K562 (cell line): ENCODE measurements around the gene LASP1. TPM values are rescaled to one million over a fixed set of nuclear protein-coding genes. Genes with fewer than 3 reads are reported as not detected.
A peak's percentile ranks its signal among the peaks of the same experiment; 100 is the strongest.

Experiments
- ATAC-seq: fragments of 200-7000 bp; cut with Tn5 transposase; 3 replicates; pipeline ENCODE4 v1.9.1; 2020; ENCODE audit warnings: moderate library complexity
- BruUV-seq: library from RNA; stranded (reverse); fragments of 400-500 nt; replicated peaks from 2 replicates; lab custom pipeline; 2021; lab: Mats Ljungman, UMichigan
- CTCF ChIA-PET: fragments of 300-600 bp; formaldehyde crosslinking; extraction: SDS; loops from one replicate; lab custom pipeline; 2021; ENCODE audit warnings: low intra/inter-chr PET ratio; lab: Yijun Ruan, JAX
- POLR2A ChIA-PET: fragments of 300-600, 350-650 bp; sonication (Branson Sonifier 250); formaldehyde crosslinking; extraction: SDS; loops from one replicate; lab custom pipeline; 2021; ENCODE audit warnings: antibody characterized with exemption, inconsistent platforms; lab: Yijun Ruan, JAX
- DNase-seq, 4 experiments: peaks; one replicate each; pipeline versions ENCODE4 v3.0.0 to v3.0.0-alpha.2; 2011 to 2018; ENCODE audit warnings: low spot score in 3 of 4, mixed read lengths in 3 of 4; ENCODE audit errors: extremely low read depth in 1 of 4
- FAIRE-seq: peaks from 2 replicates; lab custom pipeline; 2011; peaks lifted over from hg19 to GRCh38; lab: Jason Lieb, UNC
- H2AFZ ChIP-seq: 2 replicates; pipeline ENCODE4 v1.6.0; 2011; ENCODE audit warnings: low read depth, low read length, control low read depth, inconsistent platforms
- H3K27ac ChIP-seq: fragments of 200-600 bp; 3 replicates; pipeline ENCODE4 v1.8.0; 2011; ENCODE audit warnings: low read depth, mild to moderate bottlenecking, control low read depth, inconsistent platforms, low read length, moderate library complexity, mixed read lengths; ENCODE audit errors: extremely low read depth
- H3K27me3 ChIP-seq, 2 experiments: fragments of 300-600 bp in 1 of 2; 2 replicates in 1 of 2; 3 replicates in 1 of 2; pipeline versions ENCODE4 v1.6.0 to v1.8.0; 2011; ENCODE audit warnings: inconsistent platforms in 2 of 2, low read length in 2 of 2, mild to moderate bottlenecking in 1 of 2, mixed read lengths in 1 of 2, moderate library complexity in 1 of 2; ENCODE audit not compliant: control insufficient read depth in 2 of 2, insufficient read depth in 2 of 2
- H3K36me3 ChIP-seq: fragments of 300-600 bp; 3 replicates; pipeline ENCODE4 v1.8.0; 2011; ENCODE audit warnings: mild to moderate bottlenecking, low read length, inconsistent platforms; ENCODE audit not compliant: control insufficient read depth, insufficient read depth
- H3K4me1 ChIP-seq, 2 experiments: fragments of 200-600 bp in 1 of 2; replicated peaks in 1 of 2; 2 replicates in 1 of 2; 3 replicates in 1 of 2; pipeline versions ENCODE4 v1.5.1 to v1.8.0; 2011; ENCODE audit warnings: inconsistent platforms in 2 of 2, low read length in 2 of 2, mild to moderate bottlenecking in 1 of 2, mixed read lengths in 1 of 2, moderate library complexity in 1 of 2; ENCODE audit not compliant: control insufficient read depth in 2 of 2, insufficient read depth in 2 of 2
- H3K4me2 ChIP-seq: 2 replicates; pipeline ENCODE4 v1.6.1; 2011; ENCODE audit warnings: low read length, control low read depth, inconsistent platforms, mixed read lengths; ENCODE audit not compliant: insufficient read depth
- H3K4me3 ChIP-seq: fragments of 200-600 bp; sonication (generic), shearing (Covaris generic); 2 replicates; pipeline ENCODE4 v1.5.1; 2016; ENCODE audit warnings: control low read depth, inconsistent platforms
- H3K79me2 ChIP-seq: fragments of 200-600 bp; 3 replicates; pipeline ENCODE4 v1.8.0; 2011; ENCODE audit warnings: low read length, inconsistent platforms; ENCODE audit not compliant: control insufficient read depth, insufficient read depth
- H3K9ac ChIP-seq, 2 experiments: 2 replicates each; pipeline versions ENCODE4 v1.6.0 to v1.6.1; 2011; ENCODE audit warnings: low read depth in 2 of 2, low read length in 2 of 2, control low read depth in 1 of 2, inconsistent platforms in 1 of 2, mild to moderate bottlenecking in 1 of 2, mixed read lengths in 1 of 2; ENCODE audit not compliant: insufficient read depth in 1 of 2
- H3K9me1 ChIP-seq: one replicate; pipeline ENCODE4 v1.6.0; 2011; ENCODE audit warnings: inconsistent platforms, mild to moderate bottlenecking, low read length, moderate library complexity; ENCODE audit not compliant: control insufficient read depth, insufficient read depth
- H3K9me3 ChIP-seq: replicated peaks from 2 replicates; pipeline ENCODE4 v1.5.1; 2011; ENCODE audit warnings: low read depth, low read length, inconsistent platforms; ENCODE audit not compliant: control insufficient read depth, insufficient read depth
- H4K20me1 ChIP-seq: replicated peaks from 2 replicates; pipeline ENCODE4 v1.6.1; 2011; ENCODE audit warnings: low read length, inconsistent platforms, mixed read lengths; ENCODE audit not compliant: control insufficient read depth, insufficient read depth
- ARNT ChIP-seq, 2 experiments: fragments of 450-650 bp; IDR thresholded peaks; 2 replicates each; pipeline ENCODE4 v1.6.1; 2016; ENCODE audit warnings: mild to moderate bottlenecking in 1 of 2
- CEBPB ChIP-seq: fragments of 450-650 bp; IDR thresholded peaks from 2 replicates; pipeline ENCODE4 v1.6.1; 2016; ENCODE audit warnings: missing genetic modification characterization, missing compliant biosample characterization
- FOXJ3 ChIP-seq: sonication (generic); formaldehyde crosslinking; IDR thresholded peaks from 2 replicates; pipeline ENCODE4 v1.4.0; 2020; ENCODE audit warnings: mild to moderate bottlenecking, missing genetic modification reagents
- ZNF3 ChIP-seq: fragments of 250-450 bp; sonication (Bioruptor Pico); IDR thresholded peaks from 2 replicates; pipeline ENCODE4 v1.5.0; 2021; ENCODE audit warnings: mild to moderate bottlenecking, moderate library complexity
- WGBS: fragments of 100-300 bp; shearing (Covaris generic); methylation state at CpG from one replicate; pipeline ENCODE4 v1.1.6; 2016; ENCODE audit warnings: low coverage, mixed read lengths; ENCODE audit not compliant: insufficient coverage; ENCODE audit errors: missing lambda C conversion rate; 5-methylcytosine and 5-hydroxymethylcytosine counted together
- in situ Hi-C: fragments of 300-500 bp; cut with MboI; formaldehyde crosslinking; loops from 4 replicates; pipeline ENCODE4 v1.15.0; 2018; ENCODE audit warnings: inconsistent platforms, mixed read lengths
- intact Hi-C: fragments of 100-400 bp; cut with micrococcal nuclease; formaldehyde crosslinking; loops from 2 replicates; pipeline ENCODE4 v1.14.2; 2022
- polyA plus RNA-seq, 8 experiments: library from polyadenylated mRNA; depleted of rRNA in 4 of 8; stranded (reverse) in 5 of 8; unstranded in 3 of 8; fragments of >200 nt; fragmentation: Nextera tagmentation in 2 of 8; fragmentation: Illumina TruSeq in 1 of 8; extraction: Ambion mirVana in 2 of 8; extraction: Trizol in 1 of 8; gene quantifications; 2 replicates each; pipeline versions ENCODE4 v1.2.1 to v1.2.3, GENCODE V29; 2011 to 2014; ENCODE audit warnings: inconsistent platforms in 1 of 8, missing spikeins in 1 of 8
- total RNA-seq, 7 experiments: library from RNA; depleted of rRNA in 6 of 7; stranded (reverse); fragments of >200 nt in 6 of 7; fragmentation: Illumina TruSeq in 2 of 7; extraction: Trizol in 2 of 7; gene quantifications; 2 replicates each; pipeline versions ENCODE4 v1.2.1 to v1.2.3, GENCODE V29; 2011 to 2021; ENCODE audit warnings: low replicate concordance in 1 of 7
- TF ChIP-seq, protein P1 (sequence below), 2 experiments: fragments of 450-650 bp; formaldehyde crosslinking in 1 of 2; IDR thresholded peaks; 2 replicates each; pipeline versions ENCODE4 v1.4.0 to v1.6.1; 2014 to 2020; ENCODE audit warnings: mild to moderate bottlenecking in 2 of 2, borderline replicate concordance in 1 of 2, low read depth in 1 of 2

The LASP1 gene
- total and polyA plus RNA-seq, 9 of the 15 experiments (the other 6 are each of a cell fraction or from before 2014, with no cell fraction given): 23.0 to 125 (median 55.3) TPM

DNA sequence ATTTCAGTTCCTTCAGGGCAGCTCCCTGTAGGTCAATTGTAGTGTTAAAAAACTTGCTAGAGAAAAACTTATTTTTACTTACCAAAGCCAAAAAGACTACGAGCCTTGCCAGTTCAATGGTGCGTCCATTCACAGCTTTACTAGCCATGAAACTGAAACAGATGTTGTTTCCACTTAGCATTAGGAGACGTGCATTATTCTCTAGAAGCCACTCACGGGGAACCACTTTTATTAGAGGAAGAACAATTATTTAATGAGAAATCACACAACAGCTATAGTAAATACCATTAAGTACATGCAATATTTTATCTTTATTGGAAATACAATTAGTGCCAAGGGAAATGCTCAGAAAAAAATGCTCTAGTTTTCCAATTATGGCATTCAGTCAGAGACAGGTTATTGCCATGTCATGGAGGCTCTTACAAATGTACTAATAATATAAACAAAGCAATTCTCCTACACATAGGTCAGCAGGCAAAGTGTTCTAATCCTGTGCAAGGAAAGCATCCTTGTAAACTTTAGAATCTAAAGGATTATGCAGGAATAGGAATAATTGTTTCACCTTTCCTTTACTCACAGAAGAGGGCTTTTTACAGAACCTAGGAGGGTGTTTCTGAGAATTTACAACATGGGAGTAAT is 73.0 kb downstream of the LASP1 start:
- no peak overlapping the region for H3K9ac ChIP-seq
- ChIA-PET POLR2A (interaction anchor here (0.7 kb wide), 1 partner anchor 72 kb away, joined by 3 read pairs; no protein-coding TSS in a partner anchor), CTCF (no interaction called here)
- TF ChIP-seq ZNF3: no peak
- TF ChIP-seq FOXJ3 (CRISPR knock-in tag): no peak
- no peaks in the 10 kb centered on the region for H3K79me2 ChIP-seq
- ATAC-seq (no peak), DNase-seq (no peak), FAIRE-seq (no peak)
- no peaks in the 10 kb centered on the region for H4K20me1 ChIP-seq
- no peaks in the 10 kb centered on the region for H3K27me3 ChIP-seq
- H3K4me3 ChIP-seq: no peak overlapping the region
- H3K9me3 ChIP-seq: no peaks in the 10 kb centered on the region
- H3K4me1 ChIP-seq: no peaks in the 10 kb centered on the region
- intact Hi-C loops (no loop called here), in situ Hi-C loops (no loop called here)
- H3K36me3 ChIP-seq: no peaks in the 10 kb centered on the region
- H3K9me1 ChIP-seq: no peaks in the 10 kb centered on the region
- no peak overlapping the region for H3K27ac ChIP-seq
- 25% methylated on average over 4 of the region's 4 CpGs for WGBS
- H2AFZ ChIP-seq: no peak overlapping the region
- no peak overlapping the region for H3K4me2 ChIP-seq
- BruUV-seq: no TSS peak

DNA sequence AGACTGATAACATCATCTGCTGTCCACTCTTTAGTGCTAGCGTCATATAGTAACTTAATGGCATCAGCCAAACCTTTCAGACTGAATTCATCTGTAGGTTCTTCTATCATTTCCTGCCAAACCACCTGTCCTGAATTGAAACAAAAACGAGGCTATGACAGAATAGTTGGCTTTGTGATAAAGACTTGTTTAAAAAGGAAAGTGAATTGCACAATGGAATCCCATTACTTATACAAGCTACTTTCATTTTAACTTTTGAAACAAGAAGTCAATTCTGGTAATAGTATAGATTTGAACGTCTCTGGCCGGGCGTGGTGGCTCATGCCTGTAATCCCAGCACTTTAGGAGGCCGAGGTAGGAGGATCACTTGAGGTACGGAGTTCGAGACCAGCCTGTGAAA is 73.7 kb downstream of the LASP1 start:
- 27% methylated on average over 8 of the region's 8 CpGs for WGBS
- Histone ChIP-seq H3K27me3 (no peaks in the 10 kb centered on the region), H3K9me1 (no peaks in the 10 kb centered on the region), H3K9me3 (no peaks in the 10 kb centered on the region), H3K4me1 (no peaks in the 10 kb centered on the region), H3K4me2 (no peak overlapping the region), H4K20me1 (no peaks in the 10 kb centered on the region), H2AFZ (no peak overlapping the region), H3K27ac (no peak overlapping the region), H3K79me2 (no peaks in the 10 kb centered on the region), H3K36me3 (no peaks in the 10 kb centered on the region), H3K4me3 (no peak overlapping the region), H3K9ac (no peak overlapping the region)
- intact Hi-C loops: no loop called here
- DNase-seq (no peak), ATAC-seq (no peak), FAIRE-seq (no peak)
- BruUV-seq: no TSS peak
- POLR2A ChIA-PET: no interaction called here
- 0 out of 2 replicates have a peak, but pooled peaks have one; percentile 16 for TF ChIP-seq CEBPB (tag)
- TF ChIP-seq, protein P1, sequence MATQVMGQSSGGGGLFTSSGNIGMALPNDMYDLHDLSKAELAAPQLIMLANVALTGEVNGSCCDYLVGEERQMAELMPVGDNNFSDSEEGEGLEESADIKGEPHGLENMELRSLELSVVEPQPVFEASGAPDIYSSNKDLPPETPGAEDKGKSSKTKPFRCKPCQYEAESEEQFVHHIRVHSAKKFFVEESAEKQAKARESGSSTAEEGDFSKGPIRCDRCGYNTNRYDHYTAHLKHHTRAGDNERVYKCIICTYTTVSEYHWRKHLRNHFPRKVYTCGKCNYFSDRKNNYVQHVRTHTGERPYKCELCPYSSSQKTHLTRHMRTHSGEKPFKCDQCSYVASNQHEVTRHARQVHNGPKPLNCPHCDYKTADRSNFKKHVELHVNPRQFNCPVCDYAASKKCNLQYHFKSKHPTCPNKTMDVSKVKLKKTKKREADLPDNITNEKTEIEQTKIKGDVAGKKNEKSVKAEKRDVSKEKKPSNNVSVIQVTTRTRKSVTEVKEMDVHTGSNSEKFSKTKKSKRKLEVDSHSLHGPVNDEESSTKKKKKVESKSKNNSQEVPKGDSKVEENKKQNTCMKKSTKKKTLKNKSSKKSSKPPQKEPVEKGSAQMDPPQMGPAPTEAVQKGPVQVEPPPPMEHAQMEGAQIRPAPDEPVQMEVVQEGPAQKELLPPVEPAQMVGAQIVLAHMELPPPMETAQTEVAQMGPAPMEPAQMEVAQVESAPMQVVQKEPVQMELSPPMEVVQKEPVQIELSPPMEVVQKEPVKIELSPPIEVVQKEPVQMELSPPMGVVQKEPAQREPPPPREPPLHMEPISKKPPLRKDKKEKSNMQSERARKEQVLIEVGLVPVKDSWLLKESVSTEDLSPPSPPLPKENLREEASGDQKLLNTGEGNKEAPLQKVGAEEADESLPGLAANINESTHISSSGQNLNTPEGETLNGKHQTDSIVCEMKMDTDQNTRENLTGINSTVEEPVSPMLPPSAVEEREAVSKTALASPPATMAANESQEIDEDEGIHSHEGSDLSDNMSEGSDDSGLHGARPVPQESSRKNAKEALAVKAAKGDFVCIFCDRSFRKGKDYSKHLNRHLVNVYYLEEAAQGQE (IDR thresholded peaks at IDR 0.05; ENCODE audit: borderline replicate concordance): peak; percentile 7; the same call in 1 of the 2 replicates
- TF ChIP-seq, protein P1 (CRISPR knock-in tag; IDR thresholded peaks at IDR 0.05; ENCODE audit: low read depth): no peak
- no peak for TF ChIP-seq ARNT (IDR thresholded peaks at IDR 0.05)
- in situ Hi-C loops: no loop called here
- CTCF ChIA-PET: no interaction called here
